BLaER1 treated with 17β-estradiol and CSF1 and Interleukin-3, amounts not matched to agents 10 nM and 100 nM (cell line): Measurements from ENCODE around the gene ANKRD35.
"Not testable (repeated sequence)": the region's sequence is repeated elsewhere in the genome, so short reads cannot be mapped to it uniquely, and the experiment has no call there.

Experiments used
- H3K27ac ChIP-seq, 11 experiments: shearing (Covaris generic); formaldehyde crosslinking; 2 replicates each; pipeline ENCODE4 v1.8.1; 2022
- H3K27me3 ChIP-seq, 11 experiments: shearing (Covaris generic); formaldehyde crosslinking; 2 replicates each; pipeline ENCODE4 v1.8.1; 2022
- H3K36me3 ChIP-seq, 11 experiments: shearing (Covaris generic); formaldehyde crosslinking; 2 replicates each; pipeline ENCODE4 v1.8.1; 2022
- H3K4me1 ChIP-seq, 10 experiments: shearing (Covaris generic); formaldehyde crosslinking; 2 replicates each; pipeline ENCODE4 v1.8.1; 2022
- H3K4me2 ChIP-seq, 11 experiments: shearing (Covaris generic); formaldehyde crosslinking; 2 replicates each; pipeline ENCODE4 v1.8.1; 2022
- H3K4me3 ChIP-seq, 10 experiments: shearing (Covaris generic); formaldehyde crosslinking; 2 replicates each; pipeline ENCODE4 v1.8.1; 2022
- H3K9ac ChIP-seq, 11 experiments: shearing (Covaris generic); formaldehyde crosslinking; 2 replicates each; pipeline ENCODE4 v1.8.1; 2022
- H3K9me3 ChIP-seq, 11 experiments: shearing (Covaris generic); formaldehyde crosslinking; replicated peaks in 1 of 11; 2 replicates each; pipeline ENCODE4 v1.8.1; 2022
- H4K20me1 ChIP-seq, 11 experiments: shearing (Covaris generic); formaldehyde crosslinking; 2 replicates each; pipeline ENCODE4 v1.8.1; 2022
- Cebpa-rat ChIP-seq, 11 experiments: shearing (Covaris generic); IDR thresholded peaks; 2 replicates each; pipeline ENCODE4 v1.8.1; 2022

The ANKRD35 gene

DNA sequence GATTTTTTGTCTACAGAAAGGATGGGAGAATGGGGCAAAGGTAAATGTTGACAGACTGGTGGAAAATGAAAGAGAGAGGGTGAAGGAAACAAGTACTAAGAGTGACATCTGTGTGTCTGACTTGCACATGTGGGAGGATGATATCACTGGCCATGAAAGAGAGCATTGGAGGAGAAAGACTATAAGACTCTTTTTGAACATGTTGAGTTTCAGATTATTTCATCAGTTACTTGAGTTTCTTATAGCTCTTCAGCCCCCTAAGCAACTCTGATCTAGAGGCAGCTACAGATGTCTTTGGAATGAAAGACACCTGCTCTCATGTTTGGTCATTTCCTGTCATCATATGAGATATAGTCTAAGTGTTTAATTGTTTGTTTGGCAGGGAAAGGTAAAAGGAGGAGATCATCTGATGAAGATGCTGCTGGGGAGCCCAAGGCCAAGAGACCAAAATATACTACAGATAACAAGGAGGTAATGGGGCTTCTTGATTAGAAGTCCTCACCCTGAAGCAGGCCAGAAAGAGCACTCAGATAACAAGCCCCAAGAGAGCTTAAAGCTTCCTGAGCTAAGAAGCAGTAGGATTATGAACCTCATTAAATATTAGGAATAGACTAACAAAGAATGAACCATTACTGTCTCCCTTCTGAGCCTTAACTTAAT is 57.2 kb downstream of the ANKRD35 start:
- peaks cover 12 to 33% (median 21%) of the 10 kb centered on the region in 10 experiments for H3K4me1 ChIP-seq
- TF ChIP-seq Cebpa-rat (IDR thresholded peaks at IDR 0.05), result no peak
- no peak overlapping the region for H3K9ac ChIP-seq
- no peaks in the 10 kb centered on the region for H3K27me3 ChIP-seq
- H3K4me2 ChIP-seq, result no peak overlapping the region
- peaks cover 78 to 83% (median 81%) of the 10 kb centered on the region in 11 experiments for H3K36me3 ChIP-seq
- H4K20me1 ChIP-seq, result peaks cover 0 to 47% (median 19%) of the 10 kb centered on the region in 11 experiments; a peak in 10 of 22 replicates
- H3K4me3 ChIP-seq, result no peak overlapping the region
- no peaks in the 10 kb centered on the region for H3K9me3 ChIP-seq
- no peak overlapping the region for H3K27ac ChIP-seq

DNA sequence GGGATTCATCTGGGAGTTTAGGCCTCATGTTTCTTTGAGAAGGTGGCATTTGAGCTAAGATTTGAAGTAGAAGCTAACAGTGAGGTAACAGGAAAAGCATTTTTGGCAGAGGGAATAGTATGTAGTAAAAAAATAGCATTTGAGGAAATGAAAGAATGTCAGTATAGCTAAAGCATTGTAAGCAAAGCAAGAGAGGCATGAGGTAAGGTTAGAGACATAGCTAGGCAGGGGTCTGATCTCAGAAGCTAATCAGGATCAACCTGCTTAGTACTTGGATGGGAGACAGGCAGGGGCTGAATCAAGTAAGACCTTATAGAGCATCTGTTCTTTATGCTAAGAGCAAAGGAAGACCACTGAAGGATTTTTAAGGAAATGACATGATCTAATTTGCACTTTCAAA is 57.7 kb downstream of the ANKRD35 start:
- peaks cover 73 to 78% (median 75%) of the 10 kb centered on the region in 11 experiments for H3K36me3 ChIP-seq
- no peak overlapping the region for H3K27ac ChIP-seq
- H3K4me2 ChIP-seq, result no peak overlapping the region
- no peaks in the 10 kb centered on the region for H3K9me3 ChIP-seq
- H3K27me3 ChIP-seq, result no peaks in the 10 kb centered on the region
- peaks cover 0 to 47% (median 19%) of the 10 kb centered on the region in 11 experiments; a peak in 10 of 22 replicates for H4K20me1 ChIP-seq
- H3K9ac ChIP-seq, result 0 out of 22 replicates have a peak overlapping the region, but pooled peaks of 1 of the 11 experiments have one; percentile 17
- no peak overlapping the region for H3K4me3 ChIP-seq
- TF ChIP-seq Cebpa-rat (IDR thresholded peaks at IDR 0.05), result no peak
- peaks cover 12 to 33% (median 21%) of the 10 kb centered on the region in 10 experiments for H3K4me1 ChIP-seq

DNA sequence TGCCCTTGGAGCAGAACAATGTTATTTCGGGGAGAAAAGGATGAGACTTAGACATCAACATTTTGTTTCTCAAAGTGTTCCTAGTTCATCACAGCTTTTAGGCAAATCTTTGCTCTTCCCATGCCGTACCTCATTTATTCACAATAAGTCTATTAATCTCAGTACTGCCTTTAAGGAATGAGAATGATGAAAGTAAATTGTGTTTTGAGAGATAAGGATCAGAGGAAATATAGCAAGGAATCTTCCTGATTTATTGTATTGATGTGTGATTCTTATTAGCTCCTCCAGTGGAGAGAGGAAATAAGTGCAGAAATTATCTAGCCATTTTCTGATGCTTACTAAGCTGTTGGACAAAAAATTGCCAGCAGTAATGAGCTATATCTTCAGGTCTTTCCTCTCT is 59.6 kb downstream of the ANKRD35 start:
- no peak overlapping the region for H3K27ac ChIP-seq
- H3K9me3 ChIP-seq, result no peaks in the 10 kb centered on the region
- H3K4me1 ChIP-seq, result peaks cover 12 to 33% (median 21%) of the 10 kb centered on the region in 10 experiments
- TF ChIP-seq Cebpa-rat (IDR thresholded peaks at IDR 0.05), result no peak
- peak overlapping the region in 4 of 11 experiments; percentile 25 to 93 (median 62); a peak in 3 of 22 replicates for H3K9ac ChIP-seq
- peak overlapping the region in 5 of 10 experiments; percentile 69 to 83 (median 76); a peak in 8 of 20 replicates for H3K4me3 ChIP-seq
- no peaks in the 10 kb centered on the region for H3K27me3 ChIP-seq
- peaks cover 54 to 58% (median 56%) of the 10 kb centered on the region in 11 experiments for H3K36me3 ChIP-seq
- peaks cover 0 to 38% (median 19%) of the 10 kb centered on the region in 11 experiments; a peak in 10 of 22 replicates for H4K20me1 ChIP-seq
- peak overlapping the region; percentile 84 to 97 (median 92) for H3K4me2 ChIP-seq

DNA sequence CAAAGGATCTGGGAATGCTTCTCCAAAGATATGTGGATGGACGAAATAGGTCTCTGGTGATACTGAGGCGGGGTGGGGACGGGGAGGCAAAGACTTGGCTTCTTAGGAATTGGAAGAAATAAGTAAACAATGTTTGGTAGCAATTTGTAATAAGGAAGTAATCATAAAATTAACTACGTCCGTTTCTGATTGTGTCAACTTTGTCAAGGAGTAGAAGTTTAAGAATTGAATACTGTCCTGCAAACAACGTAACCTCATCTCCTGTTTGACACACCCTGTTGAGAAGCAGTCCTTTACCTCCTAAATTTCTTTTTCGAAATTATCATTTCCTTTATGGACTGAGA is 61.2 kb downstream of the ANKRD35 start:
- Histone ChIP-seq H4K20me1 (peaks cover 0 to 38% (median 19%) of the 10 kb centered on the region in 11 experiments; a peak in 11 of 22 replicates), H3K9ac (peak overlapping the region; percentile 86 to 98 (median 92)), H3K27ac (peak overlapping the region; percentile 80 to 95 (median 93)), H3K4me1 (peaks cover 12 to 33% (median 21%) of the 10 kb centered on the region in 10 experiments), H3K9me3 (peaks cover 0 to 1% (median 0%) of the 10 kb centered on the region in 11 experiments; a peak in 6 of 22 replicates), H3K27me3 (no peaks in the 10 kb centered on the region), H3K4me3 (peak overlapping the region; percentile 67 to 92 (median 80)), H3K36me3 (peaks cover 39 to 44% (median 41%) of the 10 kb centered on the region in 11 experiments), H3K4me2 (peak overlapping the region; percentile 84 to 97 (median 92))
- TF ChIP-seq Cebpa-rat (IDR thresholded peaks at IDR 0.05), result no peak

DNA sequence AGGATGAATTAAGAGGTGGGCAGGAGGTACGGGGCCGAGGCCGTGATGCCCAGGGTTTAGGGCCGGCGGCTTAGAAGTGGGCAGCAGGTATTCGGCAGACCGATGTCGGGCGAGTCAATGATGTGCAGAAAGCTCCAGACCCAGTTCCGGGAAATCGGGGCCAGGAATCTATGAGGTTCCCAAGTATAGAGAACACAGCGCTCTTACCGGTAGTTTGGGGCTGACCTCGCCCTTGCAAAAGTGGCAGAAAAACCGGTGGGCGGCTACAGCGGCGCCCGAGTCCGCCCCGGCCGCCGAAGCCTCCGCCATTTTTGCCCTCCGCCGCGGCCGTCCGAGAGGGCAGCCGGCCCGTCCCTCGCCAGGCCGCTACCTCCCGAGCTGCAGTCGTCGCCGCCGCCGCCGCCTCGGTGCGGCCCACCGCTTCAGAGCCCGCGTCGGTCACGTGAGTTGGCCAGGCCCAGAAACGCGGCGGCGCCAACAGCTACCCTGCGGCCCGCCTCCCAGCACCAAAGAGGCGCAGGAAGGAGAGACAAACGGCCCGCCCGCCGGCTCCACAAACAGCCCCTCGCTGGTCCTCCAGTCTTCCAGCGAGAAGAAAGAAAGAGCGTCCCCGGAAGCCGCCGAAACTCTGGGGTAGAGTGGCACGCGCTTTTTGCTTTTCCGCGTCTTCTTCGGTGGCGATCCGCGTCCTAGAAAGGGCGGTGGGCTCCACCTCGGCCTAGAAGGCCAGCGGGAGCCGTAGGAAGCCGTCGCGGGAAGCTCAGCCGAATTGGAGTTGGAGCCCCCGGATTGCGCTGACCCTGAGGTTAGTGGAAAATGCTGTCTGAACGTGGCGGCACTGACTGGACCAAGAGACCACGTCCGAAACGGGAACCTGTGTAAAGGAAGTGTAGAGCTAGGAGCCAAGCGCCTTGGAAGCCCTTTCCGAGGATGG is 61.8 kb downstream of the ANKRD35 start, which contains the start of the genes POLR3C and RNF115:
POLR3C (plus strand) TSS at position 636 of the 934 bp plus-strand sequence. CDS start 1,577 bp downstream, outside the sequence.
RNF115 (minus strand) TSS at position 531 of the 934 bp plus-strand sequence; CDS start at position 309, 222 bp downstream.
- H3K27me3 ChIP-seq, result no peaks in the 10 kb centered on the region
- H3K9ac ChIP-seq, result peak within 1 kb of the TSS; percentile 86 to 98 (median 92)
- H3K36me3 ChIP-seq, result peaks cover 34 to 42% (median 39%) of the 10 kb centered on the region in 11 experiments
- H3K4me2 ChIP-seq, result peak within 1 kb of the TSS; percentile 84 to 97 (median 92)
- peaks cover 0 to 5% (median 4%) of the 10 kb centered on the region in 11 experiments; a peak in 7 of 22 replicates for H3K9me3 ChIP-seq
- TF ChIP-seq Cebpa-rat (IDR thresholded peaks at IDR 0.05), result no peak
- peaks cover 12 to 33% (median 21%) of the 10 kb centered on the region in 10 experiments for H3K4me1 ChIP-seq
- peak within 1 kb of the TSS; percentile 67 to 92 (median 80) for H3K4me3 ChIP-seq
- peaks cover 0 to 38% (median 19%) of the 10 kb centered on the region in 11 experiments; a peak in 11 of 22 replicates for H4K20me1 ChIP-seq
- H3K27ac ChIP-seq, result peak within 1 kb of the TSS; percentile 80 to 95 (median 93)

DNA sequence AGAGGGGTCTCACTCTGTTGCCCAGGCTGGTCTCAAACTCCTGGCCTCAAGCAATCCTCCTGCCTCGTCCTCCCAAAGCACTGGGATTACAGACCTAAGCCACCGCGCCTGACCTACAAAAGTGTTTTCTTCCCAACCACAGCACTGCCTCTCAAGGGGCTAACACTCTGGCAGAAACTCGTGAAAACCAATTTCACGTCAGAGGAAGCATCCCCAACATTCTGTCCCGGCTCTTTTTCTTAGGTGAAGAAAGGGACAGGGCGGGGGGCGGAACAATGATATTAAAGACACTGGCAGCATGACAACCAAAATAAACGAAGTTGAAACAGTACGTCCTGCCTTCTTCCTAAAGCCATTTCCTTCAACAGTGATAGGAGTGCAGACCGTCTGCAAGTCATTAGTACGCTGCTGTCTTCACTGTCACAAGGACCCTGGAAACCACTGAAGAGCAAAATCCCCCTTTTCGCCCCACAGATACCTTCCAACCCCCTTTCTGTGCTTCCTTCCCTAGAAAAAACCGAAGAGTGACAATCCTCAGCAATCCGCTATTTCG is 62.8 kb downstream of the ANKRD35 start:
- peak overlapping the region in 1 of 11 experiments; percentile 45; a peak in 1 of 22 replicates for H3K4me2 ChIP-seq
- not testable (repeated sequence) for H3K9ac ChIP-seq, H3K27me3 ChIP-seq, H3K9me3 ChIP-seq, H3K27ac ChIP-seq
- 0 out of 20 replicates have a peak overlapping the region, but pooled peaks of 1 of the 10 experiments have one; percentile 91 for H3K4me3 ChIP-seq
- peaks cover 12 to 30% (median 21%) of the 10 kb centered on the region in 10 experiments for H3K4me1 ChIP-seq
- peaks cover 24 to 33% (median 29%) of the 10 kb centered on the region in 11 experiments for H3K36me3 ChIP-seq
- peaks cover 0 to 34% (median 16%) of the 10 kb centered on the region in 11 experiments; a peak in 11 of 22 replicates for H4K20me1 ChIP-seq

DNA sequence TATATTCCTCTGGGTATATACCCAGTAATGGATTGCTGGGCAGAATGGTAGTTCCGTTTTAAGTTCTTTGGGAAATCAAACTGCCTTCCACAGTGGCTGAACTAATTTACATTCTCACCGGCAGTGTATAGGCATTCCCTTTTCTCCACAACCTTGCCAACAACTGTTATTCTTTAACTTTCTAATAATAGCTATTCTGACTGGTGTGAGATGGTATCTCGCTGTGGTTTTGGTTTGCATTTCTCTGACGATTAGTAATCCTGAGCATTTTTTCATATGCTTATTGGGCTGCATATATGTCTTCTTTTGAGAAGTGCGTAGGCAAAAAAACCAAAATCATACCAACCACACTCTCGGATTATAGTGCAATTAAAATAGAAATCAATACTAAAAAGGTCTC is 67.6 kb downstream of the ANKRD35 start:
- H3K4me3 ChIP-seq, H3K36me3 ChIP-seq, H3K4me2 ChIP-seq, H3K9ac ChIP-seq, H3K27me3 ChIP-seq, H3K4me1 ChIP-seq, H4K20me1 ChIP-seq, H3K27ac ChIP-seq, H3K9me3 ChIP-seq: not testable (repeated sequence)
